ENCODE measurements around the gene UPK3B.
"Not testable (repeated sequence)": the region's sequence is repeated elsewhere in the genome, so short reads cannot be mapped to it uniquely, and the experiment has no call there.

The UPK3B gene

GRCh38 chr7:76504351-76505167, 5.8 kb upstream of the UPK3B start:
- not testable (repeated sequence) for H3K79me2 ChIP-seq (ENCODE audit: insufficient read depth, low read depth); H3K4me1 ChIP-seq (ENCODE audit: low read depth, poor library complexity, severe bottlenecking); H4K20me1 ChIP-seq (ENCODE audit: insufficient read depth); H3K27me3 ChIP-seq (ENCODE audit: insufficient read depth, low read depth); H3K4me3 ChIP-seq (IDR thresholded peaks at IDR 0.05; ENCODE audit: insufficient read depth, low read depth, low read length); H3K4me2 ChIP-seq; H3K27ac ChIP-seq; H2AFZ ChIP-seq (ENCODE audit: low read depth); H3K9ac ChIP-seq; H3K36me3 ChIP-seq (ENCODE audit: insufficient read depth)

GRCh38 chr7:76505168-76506080, 4.9 kb upstream of the UPK3B start:
- no peaks in the 10 kb centered on the region for H3K4me1 ChIP-seq (ENCODE audit: low read depth, poor library complexity, severe bottlenecking)
- H4K20me1 ChIP-seq (ENCODE audit: insufficient read depth), result no peaks in the 10 kb centered on the region
- TF ChIP-seq CTCF (conservative IDR thresholded peaks at IDR 0.05; ENCODE audit: low read depth, low read length), result no peak
- no peak overlapping the region for H3K9ac ChIP-seq
- H3K4me2 ChIP-seq, result no peak overlapping the region
- H2AFZ ChIP-seq (ENCODE audit: low read depth), result no peak overlapping the region
- no peak overlapping the region for H3K4me3 ChIP-seq (IDR thresholded peaks at IDR 0.05; ENCODE audit: insufficient read depth, low read depth, low read length)
- no peaks in the 10 kb centered on the region for H3K27me3 ChIP-seq (ENCODE audit: insufficient read depth, low read depth)
- no peaks in the 10 kb centered on the region for H3K79me2 ChIP-seq (ENCODE audit: insufficient read depth, low read depth)
- no peaks in the 10 kb centered on the region for H3K36me3 ChIP-seq (ENCODE audit: insufficient read depth)
- H3K27ac ChIP-seq, result no peak overlapping the region

GRCh38 chr7:76506081-76506440, 4.3 kb upstream of the UPK3B start:
- no peak overlapping the region for H2AFZ ChIP-seq (ENCODE audit: low read depth)
- H3K36me3 ChIP-seq (ENCODE audit: insufficient read depth), result no peaks in the 10 kb centered on the region
- H3K79me2 ChIP-seq (ENCODE audit: insufficient read depth, low read depth), result no peaks in the 10 kb centered on the region
- H3K9ac ChIP-seq, result no peak overlapping the region
- no peaks in the 10 kb centered on the region for H3K4me1 ChIP-seq (ENCODE audit: low read depth, poor library complexity, severe bottlenecking)
- no peak for TF ChIP-seq CTCF (conservative IDR thresholded peaks at IDR 0.05; ENCODE audit: low read depth, low read length)
- H3K4me2 ChIP-seq, result no peak overlapping the region
- no peaks in the 10 kb centered on the region for H4K20me1 ChIP-seq (ENCODE audit: insufficient read depth)
- H3K27ac ChIP-seq, result no peak overlapping the region
- no peaks in the 10 kb centered on the region for H3K27me3 ChIP-seq (ENCODE audit: insufficient read depth, low read depth)
- no peak overlapping the region for H3K4me3 ChIP-seq (IDR thresholded peaks at IDR 0.05; ENCODE audit: insufficient read depth, low read depth, low read length)

GRCh38 chr7:76506643-76507042, 3.7 kb upstream of the UPK3B start:
- not testable (repeated sequence) for H3K9ac ChIP-seq; H3K27me3 ChIP-seq (ENCODE audit: insufficient read depth, low read depth); H3K79me2 ChIP-seq (ENCODE audit: insufficient read depth, low read depth); H4K20me1 ChIP-seq (ENCODE audit: insufficient read depth); H2AFZ ChIP-seq (ENCODE audit: low read depth); H3K4me2 ChIP-seq; H3K27ac ChIP-seq; H3K4me3 ChIP-seq (IDR thresholded peaks at IDR 0.05; ENCODE audit: insufficient read depth, low read depth, low read length); H3K36me3 ChIP-seq (ENCODE audit: insufficient read depth); H3K4me1 ChIP-seq (ENCODE audit: low read depth, poor library complexity, severe bottlenecking)

- Histone ChIP-seq H4K20me1 (ENCODE audit: insufficient read depth) (no peaks in the 10 kb centered on the region), H3K4me3 (IDR thresholded peaks at IDR 0.05; ENCODE audit: insufficient read depth, low read depth, low read length) (no peak overlapping the region), H3K4me1 (ENCODE audit: low read depth, poor library complexity, severe bottlenecking) (no peaks in the 10 kb centered on the region), H2AFZ (ENCODE audit: low read depth) (no peak overlapping the region), H3K9ac (no peak overlapping the region), H3K79me2 (ENCODE audit: insufficient read depth, low read depth) (no peaks in the 10 kb centered on the region), H3K27me3 (ENCODE audit: insufficient read depth, low read depth) (no peaks in the 10 kb centered on the region), H3K27ac (no peak overlapping the region), H3K4me2 (no peak overlapping the region), H3K36me3 (ENCODE audit: insufficient read depth) (no peaks in the 10 kb centered on the region)
- TF ChIP-seq CTCF (conservative IDR thresholded peaks at IDR 0.05; ENCODE audit: low read depth, low read length), result no peak
Measured at GRCh38 chr7:76507723-76508406, 2.5 kb upstream of the UPK3B start.

GRCh38 chr7:76511200-76511910, 1.0 kb downstream of the UPK3B start:
- H3K9ac ChIP-seq; H2AFZ ChIP-seq (ENCODE audit: low read depth); H3K4me1 ChIP-seq (ENCODE audit: low read depth, poor library complexity, severe bottlenecking); H3K27ac ChIP-seq; H3K4me2 ChIP-seq; H4K20me1 ChIP-seq (ENCODE audit: insufficient read depth); H3K36me3 ChIP-seq (ENCODE audit: insufficient read depth); H3K27me3 ChIP-seq (ENCODE audit: insufficient read depth, low read depth); H3K4me3 ChIP-seq (IDR thresholded peaks at IDR 0.05; ENCODE audit: insufficient read depth, low read depth, low read length); H3K79me2 ChIP-seq (ENCODE audit: insufficient read depth, low read depth): not testable (repeated sequence)

Data from KMS-11 (cell line).